HG02870 (cell line): ENCODE results near the gene MPZL2.

Experiments
- ATAC-seq: cut with Tn5 transposase; IDR thresholded peaks from one replicate; pipeline ENCODE4 v1.9.1; 2021; ENCODE audit warnings: mild to moderate bottlenecking, moderate library complexity; ENCODE audit not compliant: unreplicated experiment

The MPZL2 gene

GRCh38 chr11:118283756-118284350 lies 19.8 kb upstream of the MPZL2 start:
- ATAC-seq, result no peak

DNA sequence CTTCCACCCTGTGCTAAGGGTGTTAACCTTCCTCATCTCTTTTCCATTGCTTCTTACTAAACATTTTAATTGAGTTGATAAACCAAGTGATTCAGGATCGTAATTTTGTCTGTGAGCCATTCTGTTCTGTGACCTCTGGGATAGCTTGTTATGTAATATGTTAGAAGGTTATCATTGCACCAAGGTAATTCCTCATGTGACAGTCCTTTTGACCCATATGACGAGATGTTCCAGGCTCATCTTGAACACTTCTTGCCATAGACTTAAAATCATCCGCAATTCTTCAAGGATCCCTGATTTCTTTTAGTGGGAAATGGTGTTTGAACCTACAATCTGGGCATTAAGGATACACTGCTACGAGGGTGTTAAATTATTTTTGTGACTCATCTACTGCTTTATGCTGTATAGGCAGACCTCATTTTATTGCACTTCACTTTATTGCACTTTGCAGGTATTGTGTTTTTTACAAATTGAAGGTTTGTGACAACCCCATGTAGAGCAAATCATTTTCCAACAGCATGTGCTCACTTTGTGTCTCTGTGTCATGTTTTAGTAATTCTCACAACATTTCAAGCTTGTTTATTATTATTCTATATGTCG lies 19.0 kb upstream of the MPZL2 start:
- no peak for ATAC-seq

DNA sequence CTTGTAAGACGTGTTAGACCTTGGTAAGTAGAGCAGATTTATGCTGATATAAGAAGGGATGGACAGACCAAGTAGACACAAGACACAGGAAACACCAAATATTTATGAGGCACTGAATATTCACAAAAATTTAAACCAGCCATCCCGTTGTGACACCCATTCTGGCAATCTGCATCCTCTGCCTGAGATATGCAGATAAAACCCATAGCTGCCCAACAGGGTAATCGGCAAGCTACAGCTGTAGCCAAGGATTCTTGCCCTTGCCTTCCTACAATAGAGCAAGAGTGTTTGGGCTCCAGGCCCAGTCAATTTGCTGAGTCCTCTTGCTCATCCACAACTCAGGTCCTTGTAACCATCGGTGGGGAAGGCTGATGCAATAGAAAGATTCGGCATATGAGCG lies 18.5 kb upstream of the MPZL2 start:
- no peak for ATAC-seq

DNA sequence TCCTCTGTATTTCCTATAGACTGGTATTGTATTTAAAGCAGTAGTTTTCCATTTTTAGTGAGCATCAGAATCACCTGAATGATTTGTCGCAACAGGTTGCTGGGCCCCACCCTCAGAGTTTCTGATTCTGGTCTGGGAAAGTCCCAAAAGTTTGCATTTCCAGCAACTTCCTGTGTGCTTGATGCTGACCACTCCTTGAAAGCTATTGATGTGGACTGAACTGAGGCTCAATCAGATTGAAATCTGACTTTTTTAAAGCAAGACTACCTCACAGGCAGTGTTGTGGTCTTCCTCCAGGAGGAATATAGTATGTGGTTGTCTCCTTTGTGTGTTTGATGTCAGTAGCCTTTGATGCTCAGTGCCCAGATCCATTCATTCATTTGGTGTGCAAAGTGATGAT lies 17.2 kb upstream of the MPZL2 start:
- ATAC-seq, result no peak

DNA sequence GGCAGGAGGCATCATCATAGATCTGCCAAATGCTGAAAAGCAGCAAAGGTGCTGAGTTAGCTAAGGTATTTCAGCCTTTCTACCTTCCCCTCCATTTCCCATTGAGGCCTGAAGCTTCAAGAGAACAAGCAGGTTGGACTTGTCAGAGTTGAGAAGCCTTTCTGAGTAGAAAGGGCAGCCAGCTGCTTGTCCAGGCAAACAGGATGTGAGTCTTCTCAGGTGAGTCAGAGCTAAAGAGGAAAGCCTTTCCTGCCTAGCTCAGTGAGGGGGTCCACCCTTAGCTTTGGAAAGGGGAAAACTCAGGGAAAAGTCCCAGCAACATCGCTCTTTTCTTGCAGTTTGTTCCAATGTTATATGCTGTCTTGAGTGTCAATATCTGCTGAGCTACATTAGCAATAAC lies 13.2 kb upstream of the MPZL2 start:
- ATAC-seq, result no peak

- ATAC-seq, result no peak
Observed at GRCh38 chr11:118276422-118276821, 12.3 kb upstream of the MPZL2 start.

- ATAC-seq, result no peak
Observed at GRCh38 chr11:118275176-118275575, 11.1 kb upstream of the MPZL2 start.

DNA sequence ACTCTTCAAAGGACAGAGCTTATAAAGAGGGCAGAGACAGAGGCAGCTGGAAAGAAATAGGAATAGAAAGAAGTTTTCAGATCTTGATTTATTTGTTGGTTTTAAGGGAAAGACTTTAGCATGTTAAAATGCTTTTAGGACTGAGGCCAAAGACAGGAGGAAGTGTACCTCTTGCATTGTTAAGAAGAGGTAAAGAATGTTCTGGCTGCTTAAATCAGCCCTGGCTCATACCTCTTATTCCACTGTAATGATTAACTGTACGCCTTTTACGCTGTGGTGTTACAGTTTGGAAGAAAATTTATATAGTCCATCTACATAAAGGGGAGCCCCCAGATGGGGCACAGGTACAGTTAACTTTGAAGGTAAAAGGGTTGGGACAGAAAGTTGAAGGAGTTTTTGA lies 10.1 kb upstream of the MPZL2 start:
- ATAC-seq, result no peak

GRCh38 chr11:118272001-118272400 lies 7.9 kb upstream of the MPZL2 start:
- no peak for ATAC-seq

- ATAC-seq, result no peak
Observed at GRCh38 chr11:118267486-118267885, 3.4 kb upstream of the MPZL2 start.

DNA sequence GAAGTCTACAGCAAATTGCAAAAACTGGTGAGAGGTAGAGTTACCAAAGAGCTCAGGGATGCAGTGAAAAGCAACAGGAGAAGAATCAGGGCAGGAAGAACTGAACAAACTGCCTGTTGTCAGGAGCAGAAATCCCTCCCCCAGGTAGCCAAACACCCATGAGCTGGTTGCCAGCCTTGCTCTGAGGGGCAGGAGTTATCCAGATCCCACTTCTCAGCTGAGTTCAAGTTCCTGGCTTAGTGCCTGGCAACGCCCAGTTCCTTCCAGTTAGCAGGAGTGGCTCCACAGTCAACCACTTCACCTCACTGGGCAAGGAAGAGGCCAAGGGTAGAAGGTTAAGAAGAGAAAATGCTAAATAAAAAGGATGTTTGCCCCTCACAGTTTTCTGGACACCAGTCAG lies 1.9 kb upstream of the MPZL2 start:
- no peak for ATAC-seq

DNA sequence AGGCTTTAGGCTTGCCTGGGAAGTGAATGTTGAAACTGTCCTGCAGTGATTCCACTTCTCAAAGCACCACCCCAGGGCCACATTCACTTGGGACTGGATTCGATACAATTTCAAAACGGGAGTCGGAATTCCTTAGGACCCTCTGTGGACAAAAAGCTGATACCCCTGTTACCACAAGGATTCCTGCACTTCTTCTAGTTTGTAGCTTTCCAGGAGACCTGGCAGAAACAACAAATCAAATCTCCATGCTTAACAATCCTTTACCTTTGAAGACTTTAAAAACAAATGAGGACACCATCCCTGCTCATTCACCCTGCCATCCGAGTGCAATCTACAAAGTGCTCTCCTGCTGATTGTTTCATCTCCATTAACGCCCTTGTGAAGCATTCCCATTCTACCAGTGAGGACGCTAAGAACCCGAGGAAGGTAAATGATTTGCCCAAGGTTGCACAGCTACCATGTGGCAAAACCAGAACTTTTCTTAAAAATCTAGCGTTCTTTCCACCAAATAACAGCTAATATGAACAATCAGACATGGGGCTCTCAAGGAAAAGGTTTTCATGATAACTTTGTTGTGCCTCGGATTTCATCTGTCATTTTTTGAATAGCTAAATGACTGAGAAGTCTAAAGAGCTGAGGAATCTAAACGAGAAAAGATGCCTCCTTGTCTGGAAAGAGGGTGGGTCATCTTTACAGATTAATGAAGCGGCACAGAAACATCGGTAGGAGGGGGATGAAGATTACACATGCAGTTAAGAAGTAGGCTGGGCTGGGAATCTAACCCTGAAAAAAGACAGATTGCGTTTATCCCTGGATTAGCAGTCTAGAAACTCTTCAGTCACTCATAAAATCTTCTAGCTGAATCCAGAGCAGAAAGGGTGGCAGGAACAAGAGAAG lies 720 bp upstream of the MPZL2 start:
- ATAC-seq, result no peak

DNA sequence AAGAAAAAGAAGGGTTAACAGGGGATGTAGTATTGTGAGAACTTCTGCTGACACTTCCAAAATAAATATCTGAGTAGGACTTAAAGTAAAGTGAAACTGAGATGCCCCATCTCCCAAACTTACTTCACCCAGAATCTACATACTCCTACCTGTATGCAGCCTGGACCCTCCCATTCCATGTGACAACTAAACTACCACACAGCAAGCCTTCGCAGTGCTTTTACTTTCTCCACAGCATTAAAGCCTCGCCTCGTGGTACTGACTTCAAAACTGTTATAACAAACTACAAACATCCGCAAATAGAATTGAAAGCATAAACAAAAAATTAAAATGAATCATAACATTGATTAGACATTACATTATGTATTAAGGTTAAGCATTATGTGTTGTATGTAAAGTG lies 985 bp downstream of the MPZL2 start:
- no peak for ATAC-seq

GRCh38 chr11:118260353-118260752 lies 3.7 kb downstream of the MPZL2 start:
- no peak for ATAC-seq

DNA sequence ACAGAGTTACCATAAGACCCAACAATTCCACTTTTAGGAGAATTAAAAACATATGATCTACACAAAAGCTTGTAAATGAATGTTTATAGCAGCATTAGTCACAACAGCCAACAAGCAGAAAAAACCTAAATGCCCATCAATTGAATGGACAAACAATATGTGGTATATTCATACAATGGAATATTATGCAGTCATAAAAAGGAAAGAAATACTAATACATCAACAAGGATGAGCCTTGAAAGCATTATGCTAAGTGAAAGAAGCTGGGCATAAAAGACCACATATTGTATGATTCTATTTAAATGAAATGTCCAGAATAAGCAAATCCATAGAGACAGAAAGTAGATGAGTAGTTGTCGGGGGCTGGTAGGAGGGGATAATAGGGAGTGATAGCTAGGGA lies 5.0 kb downstream of the MPZL2 start:
- ATAC-seq, result no peak

DNA sequence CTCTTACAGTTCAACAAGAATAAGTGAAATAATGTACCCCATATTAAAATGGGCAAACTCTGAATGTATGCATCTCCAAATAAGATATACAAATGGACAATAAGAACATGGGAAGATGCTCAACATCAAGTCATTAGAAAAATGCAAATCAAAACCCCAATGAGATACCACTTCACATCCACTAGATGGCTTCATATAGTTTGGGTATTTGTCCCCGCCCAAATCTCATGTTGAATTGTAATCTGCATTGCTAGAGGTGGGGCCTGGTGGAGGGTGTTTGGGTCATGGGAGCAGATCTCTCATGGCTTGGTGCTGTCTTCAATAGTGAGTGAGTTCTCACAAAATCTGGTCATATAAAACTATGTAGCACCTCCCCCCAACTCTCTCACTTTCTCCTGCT lies 5.7 kb downstream of the MPZL2 start:
- no peak for ATAC-seq

DNA sequence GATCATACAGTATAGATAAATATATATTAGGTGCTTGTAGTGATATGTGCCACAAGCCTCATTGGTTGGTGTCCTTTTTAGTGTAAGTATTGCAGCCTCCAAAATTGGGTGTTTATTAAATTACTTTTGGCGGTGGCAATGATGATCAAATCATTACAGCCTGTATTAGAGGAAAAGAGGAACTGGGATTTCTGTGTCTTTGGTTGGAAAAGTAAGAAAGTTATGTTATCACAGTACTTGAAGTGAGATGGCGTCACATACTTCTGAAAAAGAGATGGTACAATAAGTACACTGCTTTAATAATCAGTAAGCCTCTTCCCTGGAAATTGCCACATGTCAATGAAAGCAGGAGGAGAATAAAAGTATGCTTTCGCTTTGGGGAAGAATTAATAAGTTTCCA lies 11.4 kb downstream of the MPZL2 start:
- no peak for ATAC-seq

DNA sequence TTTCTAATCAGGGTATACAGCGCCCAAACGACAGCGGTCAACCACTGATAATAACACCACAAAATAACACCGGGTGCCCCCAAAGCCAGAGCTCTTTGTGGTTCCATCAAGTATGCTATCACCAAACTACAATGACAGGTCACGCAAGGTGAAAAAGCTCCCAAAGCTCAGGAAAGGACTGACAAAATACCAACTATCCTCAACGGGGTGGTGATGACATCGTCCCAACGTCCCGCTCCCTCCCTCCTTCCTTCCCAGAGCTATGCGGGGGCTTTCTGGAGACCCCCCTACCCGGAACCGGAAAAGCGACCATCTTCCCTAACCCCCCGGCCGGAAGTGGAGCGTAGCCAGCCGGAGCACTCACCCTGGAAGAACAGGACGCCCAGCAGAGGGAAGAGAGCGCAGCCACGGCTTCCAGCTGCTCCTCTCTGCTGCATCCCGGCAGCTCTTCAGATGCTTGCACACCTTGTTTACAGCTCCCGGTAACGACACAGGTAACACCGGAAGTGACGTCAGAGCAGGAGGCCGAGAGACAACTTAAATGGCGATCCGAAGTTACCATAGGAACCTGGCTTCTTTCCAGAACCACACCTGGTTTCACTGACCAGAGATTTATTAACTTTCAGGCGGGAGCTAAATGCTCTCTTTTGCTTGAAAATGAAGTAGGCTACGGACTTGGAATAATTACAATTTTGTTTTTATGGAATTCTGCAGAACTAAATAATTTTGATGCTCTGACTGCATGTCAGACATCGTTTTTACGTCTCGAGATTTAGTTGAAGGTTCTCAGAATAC lies 12.0 kb downstream of the MPZL2 start, which contains the start of gene MPZL3:
Gene MPZL3 (minus strand): TSS at position 508 of the 795 bp plus-strand sequence. CDS start 71 bp downstream, at position 437.
- ATAC-seq, result peak; percentile 44

DNA sequence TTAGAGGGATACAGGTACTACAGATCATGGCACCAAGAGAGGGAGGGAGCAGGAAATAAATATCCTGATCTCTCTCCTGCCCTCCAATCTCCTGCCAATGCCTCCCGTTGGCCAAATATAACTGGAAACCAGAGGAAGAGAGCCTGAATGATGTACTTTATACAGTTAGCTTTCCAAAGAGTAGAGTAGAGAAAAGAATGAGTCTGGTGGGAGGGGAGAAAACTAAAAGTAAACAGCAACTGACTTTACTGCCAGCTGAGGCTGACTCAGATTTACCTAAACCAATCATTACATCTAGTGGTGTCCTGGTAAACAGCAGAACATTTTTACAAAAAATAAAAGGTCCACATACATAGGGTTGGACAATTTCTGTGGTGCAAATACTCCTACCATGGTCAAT lies 17.1 kb downstream of the MPZL2 start:
- ATAC-seq, result no peak

- ATAC-seq, result no peak
Observed at GRCh38 chr11:118245936-118246562, 18.0 kb downstream of the MPZL2 start.
